ENCODE measurements around the gene AHDC1.

DNA sequence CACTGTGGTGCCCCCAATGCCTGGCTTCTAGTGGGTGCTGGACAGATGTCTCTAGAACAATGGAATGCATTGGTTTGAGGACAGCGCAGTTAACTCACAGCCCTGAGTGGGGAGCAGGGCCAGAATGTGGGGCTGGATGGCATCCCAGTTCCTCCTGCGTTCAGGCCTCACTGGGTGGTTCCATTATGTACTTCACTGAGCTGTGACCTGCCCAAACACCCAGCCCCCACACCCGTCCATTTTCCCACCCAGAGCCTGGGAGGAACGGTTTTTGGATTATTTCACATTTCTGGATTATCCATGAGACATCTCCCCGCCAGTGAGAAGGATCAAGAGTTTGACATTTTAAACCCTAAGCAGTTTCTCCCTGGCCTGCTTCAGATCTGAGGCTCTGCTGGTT is 58.7 kb downstream of the AHDC1 start:
- TF ChIP-seq, protein P1, sequence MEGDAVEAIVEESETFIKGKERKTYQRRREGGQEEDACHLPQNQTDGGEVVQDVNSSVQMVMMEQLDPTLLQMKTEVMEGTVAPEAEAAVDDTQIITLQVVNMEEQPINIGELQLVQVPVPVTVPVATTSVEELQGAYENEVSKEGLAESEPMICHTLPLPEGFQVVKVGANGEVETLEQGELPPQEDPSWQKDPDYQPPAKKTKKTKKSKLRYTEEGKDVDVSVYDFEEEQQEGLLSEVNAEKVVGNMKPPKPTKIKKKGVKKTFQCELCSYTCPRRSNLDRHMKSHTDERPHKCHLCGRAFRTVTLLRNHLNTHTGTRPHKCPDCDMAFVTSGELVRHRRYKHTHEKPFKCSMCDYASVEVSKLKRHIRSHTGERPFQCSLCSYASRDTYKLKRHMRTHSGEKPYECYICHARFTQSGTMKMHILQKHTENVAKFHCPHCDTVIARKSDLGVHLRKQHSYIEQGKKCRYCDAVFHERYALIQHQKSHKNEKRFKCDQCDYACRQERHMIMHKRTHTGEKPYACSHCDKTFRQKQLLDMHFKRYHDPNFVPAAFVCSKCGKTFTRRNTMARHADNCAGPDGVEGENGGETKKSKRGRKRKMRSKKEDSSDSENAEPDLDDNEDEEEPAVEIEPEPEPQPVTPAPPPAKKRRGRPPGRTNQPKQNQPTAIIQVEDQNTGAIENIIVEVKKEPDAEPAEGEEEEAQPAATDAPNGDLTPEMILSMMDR (IDR thresholded peaks at IDR 0.05; ENCODE audit: poor library complexity, severe bottlenecking) = no peak
- TF ChIP-seq POLR2AphosphoS5 (IDR thresholded peaks at IDR 0.05) (no peak), TAF1 (IDR thresholded peaks at IDR 0.05; ENCODE audit: low read depth) (no peak), SMC3 (conservative IDR thresholded peaks at IDR 0.05; ENCODE audit: poor library complexity) (no peak), EP300 (conservative IDR thresholded peaks at IDR 0.05; ENCODE audit: poor library complexity, severe bottlenecking) (no peak), RAD21 (conservative IDR thresholded peaks at IDR 0.05) (no peak), MXI1 (conservative IDR thresholded peaks at IDR 0.05; ENCODE audit: poor library complexity, severe bottlenecking) (no peak), EZH2 (IDR thresholded peaks at IDR 0.05; ENCODE audit: borderline replicate concordance, insufficient read depth, low read length, poor library complexity, severe bottlenecking) (no peak)

All from neural cell (in vitro differentiated cells).